SU-DHL-6 (cell line): ENCODE measurements around the gene SORL1.

ENCODE experiments used
- EZH2phosphoT487 ChIP-seq: fragments of 200-600 bp; sonication (generic), shearing (Covaris generic); conservative IDR thresholded peaks from 2 replicates; pipeline ENCODE4 v1.6.1; 2018; ENCODE audit warnings: mild to moderate bottlenecking, antibody characterized with exemption, low read length, moderate library complexity, mixed read lengths
- TF ChIP-seq, protein P1 (sequence below): fragments of 200-600 bp; sonication (generic); IDR thresholded peaks from one replicate; pipeline ENCODE4 v1.5.1; 2017; ENCODE audit warnings: antibody characterized with exemption, mild to moderate bottlenecking, low read length, moderate library complexity; ENCODE audit not compliant: insufficient read depth, poor library complexity, severe bottlenecking

DNA sequence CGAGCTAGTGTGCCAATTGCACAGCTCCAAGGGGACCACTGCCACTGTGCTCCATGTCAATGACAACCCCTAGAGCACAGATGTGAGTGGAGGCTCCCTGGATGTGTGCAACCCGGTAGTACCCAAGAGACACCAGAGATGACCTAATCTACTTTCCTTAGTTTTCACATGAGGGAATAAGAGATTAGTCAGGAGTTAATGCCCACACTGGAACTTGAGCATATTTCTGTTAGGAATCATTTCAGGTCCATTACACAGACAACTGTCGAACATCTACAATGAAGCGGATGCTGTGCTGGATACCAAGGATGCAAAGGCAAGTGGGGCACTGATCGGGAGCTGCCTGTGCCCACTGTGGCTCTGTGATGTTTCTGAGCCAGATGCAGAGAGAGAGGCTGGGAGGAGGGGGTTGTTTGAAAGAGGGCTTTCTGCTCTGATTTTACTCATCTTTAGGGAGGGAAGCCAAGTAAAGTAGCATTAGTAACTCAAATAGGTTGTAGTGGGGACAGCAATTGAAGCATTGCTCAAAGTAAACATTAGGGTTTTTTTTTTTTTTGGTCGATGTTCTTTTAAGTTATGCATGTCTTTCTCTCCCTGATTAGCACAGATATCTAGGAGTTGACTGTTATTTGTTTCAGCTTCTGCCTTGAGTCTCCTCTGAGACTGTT, 83.1 kb downstream of the SORL1 start:
- TF ChIP-seq, protein P1, sequence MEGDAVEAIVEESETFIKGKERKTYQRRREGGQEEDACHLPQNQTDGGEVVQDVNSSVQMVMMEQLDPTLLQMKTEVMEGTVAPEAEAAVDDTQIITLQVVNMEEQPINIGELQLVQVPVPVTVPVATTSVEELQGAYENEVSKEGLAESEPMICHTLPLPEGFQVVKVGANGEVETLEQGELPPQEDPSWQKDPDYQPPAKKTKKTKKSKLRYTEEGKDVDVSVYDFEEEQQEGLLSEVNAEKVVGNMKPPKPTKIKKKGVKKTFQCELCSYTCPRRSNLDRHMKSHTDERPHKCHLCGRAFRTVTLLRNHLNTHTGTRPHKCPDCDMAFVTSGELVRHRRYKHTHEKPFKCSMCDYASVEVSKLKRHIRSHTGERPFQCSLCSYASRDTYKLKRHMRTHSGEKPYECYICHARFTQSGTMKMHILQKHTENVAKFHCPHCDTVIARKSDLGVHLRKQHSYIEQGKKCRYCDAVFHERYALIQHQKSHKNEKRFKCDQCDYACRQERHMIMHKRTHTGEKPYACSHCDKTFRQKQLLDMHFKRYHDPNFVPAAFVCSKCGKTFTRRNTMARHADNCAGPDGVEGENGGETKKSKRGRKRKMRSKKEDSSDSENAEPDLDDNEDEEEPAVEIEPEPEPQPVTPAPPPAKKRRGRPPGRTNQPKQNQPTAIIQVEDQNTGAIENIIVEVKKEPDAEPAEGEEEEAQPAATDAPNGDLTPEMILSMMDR = no peak
- TF ChIP-seq EZH2phosphoT487 = no peak
